ENCODE data around the gene TSKS.

Gene TSKS

GRCh38 chr19:49763230-49763629 is at the start of gene TSKS:
TSKS (minus strand) TSS chr19:49763306; CDS start chr19:49763247, 59 bp downstream.
- DNase-seq = no peak

GRCh38 chr19:49812452-49812996 is 49.4 kb upstream of the TSKS start:
- DNase-seq = no peak

GRCh38 chr19:49811328-49811727 is 48.2 kb upstream of the TSKS start:
- DNase-seq = no peak

GRCh38 chr19:49809941-49810389 is 46.9 kb upstream of the TSKS start:
- DNase-seq = no peak

- DNase-seq = no peak
Observed at GRCh38 chr19:49809160-49809940, 46.2 kb upstream of the TSKS start.

- no peak for DNase-seq
Observed at GRCh38 chr19:49808711-49809159, 45.6 kb upstream of the TSKS start.

GRCh38 chr19:49807904-49808675 is 45.0 kb upstream of the TSKS start:
- no peak for DNase-seq

- no peak for DNase-seq
Observed at GRCh38 chr19:49807058-49807903, 44.2 kb upstream of the TSKS start.

GRCh38 chr19:49806620-49806959 is 43.5 kb upstream of the TSKS start:
- DNase-seq = no peak

- no peak for DNase-seq
Observed at GRCh38 chr19:49805822-49806619, 42.9 kb upstream of the TSKS start.

GRCh38 chr19:49803529-49803856 is 40.4 kb upstream of the TSKS start:
- DNase-seq = no peak

GRCh38 chr19:49802836-49803528 is 39.9 kb upstream of the TSKS start:
- DNase-seq = no peak

- DNase-seq = peak; percentile 24
Observed at GRCh38 chr19:49801966-49802661, 39.0 kb upstream of the TSKS start.

- DNase-seq = no peak
Observed at GRCh38 chr19:49801401-49801888, 38.3 kb upstream of the TSKS start.

GRCh38 chr19:49800771-49801170 is 37.7 kb upstream of the TSKS start:
- no peak for DNase-seq

- no peak for DNase-seq
Observed at GRCh38 chr19:49799798-49800376, 36.8 kb upstream of the TSKS start.

GRCh38 chr19:49799271-49799797 is 36.2 kb upstream of the TSKS start:
- no peak for DNase-seq

GRCh38 chr19:49798574-49798973 is 35.5 kb upstream of the TSKS start:
- DNase-seq = no peak

- DNase-seq = no peak
Observed at GRCh38 chr19:49795615-49796014, 32.5 kb upstream of the TSKS start.

GRCh38 chr19:49793561-49793840 is 30.4 kb upstream of the TSKS start:
- DNase-seq = no peak
